PC-3 (cell line): ENCODE measurements around the gene ZFP2. TPM values are rescaled to one million over a fixed set of nuclear protein-coding genes. Genes with fewer than 3 reads are reported as not detected.

ENCODE experiments used
- ATAC-seq: fragments of 200-7000 bp; cut with Tn5 transposase; 2 replicates; pipeline ENCODE4 v1.9.1; 2020; ENCODE audit warnings: mild to moderate bottlenecking, moderate library complexity
- BruUV-seq: library from RNA; stranded (reverse); fragments of 400-500 nt; replicated peaks from 2 replicates; lab custom pipeline; 2021; lab: Mats Ljungman, UMichigan
- CTCF ChIA-PET: fragments of 300-600 bp; sonication (Branson Sonifier 250); formaldehyde crosslinking; loops from one replicate; lab custom pipeline; 2022; ENCODE audit warnings: antibody characterized with exemption; lab: Charles Lee
- POLR2A ChIA-PET: fragments of 300-600 bp; sonication (Branson Sonifier 250); formaldehyde crosslinking; loops from one replicate; lab custom pipeline; 2022; ENCODE audit warnings: antibody characterized with exemption; ENCODE audit not compliant: unreplicated experiment; lab: Charles Lee
- DNase-seq: peaks from one replicate; pipeline ENCODE4 v3.0.0-alpha.2; 2015
- H2AFZ ChIP-seq: fragments of 300-600 bp; sonication (generic); 2 replicates; pipeline ENCODE4 v1.6.0; 2016; ENCODE audit warnings: antibody characterized with exemption, low read length
- H3F3A ChIP-seq: fragments of 300-600 bp; sonication (generic); one replicate; pipeline ENCODE4 v1.6.0; 2017; ENCODE audit warnings: antibody characterized with exemption, low read length, control low read depth, mild to moderate bottlenecking; ENCODE audit not compliant: unreplicated experiment
- H3K27ac ChIP-seq: fragments of 300-600 bp; sonication (generic); 2 replicates; pipeline ENCODE4 v1.5.1; 2016; ENCODE audit warnings: mild to moderate bottlenecking, low read length
- H3K27me3 ChIP-seq: fragments of 300-600 bp; sonication (generic); 2 replicates; pipeline ENCODE4 v1.6.1; 2016; ENCODE audit warnings: low read length, mixed read lengths
- H3K36me3 ChIP-seq: fragments of 300-600 bp; sonication (generic); 2 replicates; pipeline ENCODE4 v1.6.1; 2016; ENCODE audit warnings: low read depth, mixed run types, low read length, mixed read lengths
- H3K4me1 ChIP-seq: fragments of 300-600 bp; sonication (generic); 2 replicates; pipeline ENCODE4 v1.5.1; 2016; ENCODE audit warnings: low read length; ENCODE audit not compliant: insufficient read depth
- H3K4me2 ChIP-seq: fragments of 300-600 bp; sonication (generic); 2 replicates; pipeline ENCODE4 v1.6.0; 2016; ENCODE audit warnings: low read length
- H3K4me3 ChIP-seq: fragments of 300-600 bp; sonication (generic); 2 replicates; pipeline ENCODE4 v1.5.1; 2016; ENCODE audit warnings: mild to moderate bottlenecking, low read length, mixed read lengths
- H3K79me2 ChIP-seq: fragments of 300-600 bp; sonication (generic); 2 replicates; pipeline ENCODE4 v1.6.1; 2017; ENCODE audit warnings: low read length, mixed read lengths
- H3K9ac ChIP-seq: fragments of 300-600 bp; sonication (generic); 2 replicates; pipeline ENCODE4 v1.6.0; 2016; ENCODE audit warnings: mild to moderate bottlenecking, low read length
- H3K9me2 ChIP-seq: fragments of 300-600 bp; sonication (generic); replicated peaks from 2 replicates; pipeline ENCODE4 v1.6.1; 2016; ENCODE audit warnings: mixed run types, low read length, mixed read lengths
- H3K9me3 ChIP-seq: fragments of 300-600 bp; sonication (generic); 2 replicates; pipeline ENCODE4 v1.6.1; 2016; ENCODE audit warnings: low read length, mixed read lengths
- H4K20me1 ChIP-seq: fragments of 300-600 bp; sonication (generic); 2 replicates; pipeline ENCODE4 v1.6.1; 2016; ENCODE audit warnings: low read length, mixed read lengths
- CTCF ChIP-seq: fragments of 300-600 bp; sonication (generic); conservative IDR thresholded peaks from 2 replicates; pipeline ENCODE4 v1.5.1; 2017; ENCODE audit warnings: antibody characterized with exemption, low read depth, mild to moderate bottlenecking, low read length
- EZH2 ChIP-seq: fragments of 300-600 bp; sonication (generic); IDR thresholded peaks from one replicate; pipeline ENCODE4 v1.6.1; 2017; ENCODE audit warnings: antibody characterized with exemption, mild to moderate bottlenecking, low read length; ENCODE audit not compliant: unreplicated experiment
- EZH2phosphoT487 ChIP-seq: fragments of 300-600 bp; sonication (generic); IDR thresholded peaks from 2 replicates; pipeline ENCODE4 v1.6.1; 2018; ENCODE audit warnings: mild to moderate bottlenecking, antibody characterized with exemption, low read length, borderline replicate concordance
- intact Hi-C: fragments of 100-400 bp; cut with micrococcal nuclease; formaldehyde crosslinking; loops from 2 replicates; pipeline ENCODE4 v1.9.0; 2023
- total RNA-seq: library from RNA; depleted of rRNA; stranded (reverse); fragments of >200 nt; gene quantifications from 2 replicates; pipeline ENCODE4 v1.2.3, GENCODE V29; 2014

The ZFP2 gene
- total RNA-seq, 1 experiment from 2014 or later, result 0.07 TPM

- ATAC-seq (no peak), DNase-seq (no peak)
- H2AFZ ChIP-seq, result no peak overlapping the region
- TF ChIP-seq CTCF (no peak), EZH2 (no peak), EZH2phosphoT487 (no peak)
- H3K4me1 ChIP-seq, result no peaks in the 10 kb centered on the region
- ChIA-PET CTCF (no interaction called here), POLR2A (no interaction called here)
- no peak overlapping the region for H3K9ac ChIP-seq
- no peaks in the 10 kb centered on the region for H3K9me2 ChIP-seq
- intact Hi-C loops, result no loop called here
- H3K4me3 ChIP-seq, result no peak overlapping the region
- no peaks in the 10 kb centered on the region for H3F3A ChIP-seq
- H3K27me3 ChIP-seq, result no peaks in the 10 kb centered on the region
- peaks cover 21% of the 10 kb centered on the region for H3K9me3 ChIP-seq
- no peaks in the 10 kb centered on the region for H3K79me2 ChIP-seq
- no peak overlapping the region for H3K27ac ChIP-seq
- no peak overlapping the region for H3K4me2 ChIP-seq
- H4K20me1 ChIP-seq, result no peaks in the 10 kb centered on the region
- BruUV-seq, result no TSS peak
- H3K36me3 ChIP-seq, result 0 out of 2 replicates have a peak, but pooled peaks cover 3% of the 10 kb centered on the region
Observed at GRCh38 chr5:178899289-178899688, 3.6 kb downstream of the ZFP2 start.

GRCh38 chr5:178902849-178903248 lies 7.1 kb downstream of the ZFP2 start:
- no peaks in the 10 kb centered on the region for H3K27me3 ChIP-seq
- POLR2A ChIA-PET, result no interaction called here
- ATAC-seq (no peak), DNase-seq (no peak)
- peaks cover 27% of the 10 kb centered on the region for H3K9me3 ChIP-seq
- CTCF ChIA-PET, result no interaction called here
- H3K4me3 ChIP-seq, result no peak overlapping the region
- no peak overlapping the region for H3K27ac ChIP-seq
- no TSS peak for BruUV-seq
- no peak overlapping the region for H3K4me2 ChIP-seq
- H3K9ac ChIP-seq, result no peak overlapping the region
- H3K36me3 ChIP-seq, result peaks cover 7% of the 10 kb centered on the region; the same call in 1 of the 2 replicates
- no peaks in the 10 kb centered on the region for H3K4me1 ChIP-seq
- H3K79me2 ChIP-seq, result no peaks in the 10 kb centered on the region
- no peak for TF ChIP-seq EZH2
- TF ChIP-seq CTCF, result no peak
- TF ChIP-seq EZH2phosphoT487, result no peak
- no peaks in the 10 kb centered on the region for H4K20me1 ChIP-seq
- H3F3A ChIP-seq, result no peaks in the 10 kb centered on the region
- no peaks in the 10 kb centered on the region for H3K9me2 ChIP-seq
- intact Hi-C loops, result no loop called here
- no peak overlapping the region for H2AFZ ChIP-seq

DNA sequence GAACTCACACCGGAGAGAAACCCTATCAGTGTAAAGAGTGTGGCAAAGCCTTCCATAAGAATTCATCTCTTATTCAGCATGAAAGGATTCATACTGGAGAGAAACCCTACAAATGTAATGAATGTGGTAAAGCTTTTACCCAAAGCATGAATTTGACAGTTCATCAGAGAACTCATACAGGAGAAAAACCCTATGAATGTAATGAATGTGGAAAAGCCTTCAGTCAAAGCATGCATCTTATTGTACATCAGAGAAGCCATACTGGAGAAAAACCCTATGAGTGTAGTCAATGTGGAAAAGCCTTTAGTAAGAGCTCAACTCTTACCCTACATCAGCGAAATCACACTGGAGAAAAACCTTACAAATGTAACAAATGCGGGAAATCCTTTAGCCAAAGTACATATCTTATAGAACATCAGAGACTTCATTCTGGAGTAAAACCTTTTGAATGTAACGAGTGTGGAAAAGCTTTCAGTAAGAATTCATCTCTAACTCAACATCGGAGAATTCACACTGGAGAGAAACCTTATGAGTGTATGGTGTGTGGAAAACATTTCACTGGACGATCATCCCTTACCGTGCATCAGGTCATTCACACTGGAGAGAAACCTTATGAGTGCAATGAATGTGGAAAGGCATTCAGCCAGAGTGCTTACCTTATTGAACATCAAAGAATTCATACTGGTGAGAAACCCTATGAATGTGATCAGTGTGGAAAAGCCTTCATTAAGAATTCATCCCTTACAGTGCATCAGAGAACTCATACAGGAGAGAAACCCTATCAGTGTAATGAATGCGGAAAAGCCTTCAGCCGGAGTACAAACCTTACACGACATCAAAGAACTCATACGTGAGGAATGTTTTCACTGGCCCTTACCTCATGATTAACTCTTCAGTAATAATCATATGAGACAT lies 36.4 kb downstream of the ZFP2 start:
- Histone ChIP-seq H4K20me1 (no peaks in the 10 kb centered on the region), H3K4me1 (no peaks in the 10 kb centered on the region), H3K9me3 (peaks cover 57% of the 10 kb centered on the region), H3K79me2 (no peaks in the 10 kb centered on the region), H2AFZ (no peak overlapping the region), H3K9ac (no peak overlapping the region), H3K4me3 (no peak overlapping the region; the same call in 1 of the 2 replicates), H3F3A (no peaks in the 10 kb centered on the region), H3K27ac (no peak overlapping the region), H3K9me2 (no peaks in the 10 kb centered on the region), H3K4me2 (no peak overlapping the region), H3K36me3 (no peaks in the 10 kb centered on the region; the same call in 1 of the 2 replicates), H3K27me3 (no peaks in the 10 kb centered on the region)
- TF ChIP-seq CTCF (no peak), EZH2phosphoT487 (no peak), EZH2 (no peak)
- CTCF ChIA-PET, result no interaction called here
- POLR2A ChIA-PET, result no interaction called here
- no TSS peak for BruUV-seq
- ATAC-seq (no peak), DNase-seq (no peak)
- intact Hi-C loops, result no loop called here
